Measurements from ENCODE around the gene RAPGEF1. TPM values are rescaled to one million over a fixed set of nuclear protein-coding genes. Genes with fewer than 3 reads are reported as not detected.
A peak's percentile ranks its signal among the peaks of the same experiment; 100 is the strongest.

RAPGEF1 gene
- total and polyA plus RNA-seq, 9 donors: 17.0 to 64.4 (median 36.4) TPM

DNA sequence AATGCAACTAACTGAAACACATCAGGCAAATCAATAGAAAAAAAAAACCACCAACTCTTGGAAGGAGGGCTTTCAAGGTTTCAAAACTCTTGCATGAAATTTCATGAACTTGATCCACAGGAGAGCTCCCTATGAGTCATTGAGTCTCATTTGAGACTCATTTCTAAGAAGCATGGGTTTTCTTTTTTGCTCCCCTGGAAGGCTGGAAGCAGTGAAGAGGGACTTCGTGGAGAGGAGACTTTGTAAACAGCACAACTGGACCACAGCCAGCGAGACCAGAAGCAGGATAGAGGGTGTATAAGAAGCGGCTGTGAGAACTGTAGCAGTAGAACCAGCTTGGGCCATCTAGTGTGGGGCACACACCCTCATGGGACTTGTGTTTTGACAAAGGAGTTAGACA, 41.2 kb upstream of the RAPGEF1 start:
- Histone ChIP-seq H3K4me3 (no peak overlapping the region), H3K27ac (no peak overlapping the region), H3K4me1 (ENCODE audit: insufficient read depth) (no peaks in the 10 kb centered on the region), H3K36me3 (no peaks in the 10 kb centered on the region), H3K9me3 (no peaks in the 10 kb centered on the region), H3K27me3 (no peaks in the 10 kb centered on the region)
- 32 to 58% (median 47%) methylated on average over 3 of the region's 3 CpGs for WGBS, 3 donors
- DNase-seq: no peak
- TF ChIP-seq CTCF (IDR thresholded peaks at IDR 0.05): no peak
- no peak for TF ChIP-seq POLR2A (IDR thresholded peaks at IDR 0.05)
- no peak for TF ChIP-seq EP300 (IDR thresholded peaks at IDR 0.05)
- intact Hi-C loops (cut with DNase I): no loop called here

DNA sequence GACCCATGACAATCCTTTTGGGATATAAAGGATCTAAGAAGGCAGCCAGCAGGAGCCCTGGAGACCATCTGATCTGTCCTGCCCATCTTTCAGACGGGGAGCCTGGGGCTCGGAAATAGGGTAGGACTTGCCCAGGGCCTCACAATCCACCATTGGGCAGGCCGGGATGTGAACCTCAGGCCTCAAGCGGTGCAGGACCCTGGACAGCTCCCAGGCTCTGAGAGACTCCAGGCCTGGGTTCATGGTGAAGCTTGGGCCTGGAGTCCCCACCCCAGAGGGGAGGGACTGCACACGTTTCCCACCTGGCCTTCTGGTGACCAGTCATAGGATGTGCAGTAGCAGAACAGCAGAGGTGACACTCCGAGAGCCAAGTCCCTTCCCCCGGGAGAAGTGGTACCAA, 36.6 kb upstream of the RAPGEF1 start:
- no peaks in the 10 kb centered on the region for H3K27me3 ChIP-seq

DNA sequence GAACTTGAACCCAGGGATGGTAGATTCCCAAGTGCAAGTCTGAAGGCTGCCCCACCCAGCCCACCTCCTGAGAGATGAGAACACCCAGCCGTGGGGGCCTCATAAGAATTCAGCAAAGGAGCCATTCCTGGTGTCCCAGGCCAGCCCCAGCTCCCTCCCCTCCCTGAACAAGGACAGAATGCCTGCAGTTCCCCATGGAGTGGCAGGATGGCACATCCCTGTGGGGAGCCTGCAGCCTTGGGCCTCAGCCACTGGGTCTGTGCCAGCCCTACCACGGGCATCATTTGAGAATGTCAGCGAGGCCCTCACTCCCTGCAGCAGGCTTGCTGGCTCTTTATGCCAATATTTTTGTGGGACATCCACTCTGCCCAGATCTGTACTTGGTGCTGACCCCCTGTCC, 36.2 kb upstream of the RAPGEF1 start:
- no peaks in the 10 kb centered on the region for H3K27me3 ChIP-seq
- TF ChIP-seq POLR2A (IDR thresholded peaks at IDR 0.05) (no peak), EP300 (IDR thresholded peaks at IDR 0.05) (no peak), CTCF (IDR thresholded peaks at IDR 0.05) (no peak)
- 29 to 38% (median 37%) methylated on average over 3 of the region's 3 CpGs for WGBS, 3 donors
- H3K36me3 ChIP-seq: no peaks in the 10 kb centered on the region
- H3K9me3 ChIP-seq: no peaks in the 10 kb centered on the region
- H3K4me3 ChIP-seq: no peak overlapping the region
- DNase-seq: no peak
- intact Hi-C loops (cut with DNase I): no loop called here
- H3K4me1 ChIP-seq (ENCODE audit: insufficient read depth): no peaks in the 10 kb centered on the region
- no peak overlapping the region for H3K27ac ChIP-seq

More for the DNA sequence above, 36.6 kb upstream of the RAPGEF1 start:
- 4 to 13% (median 9%) methylated on average over 6 to 7 of the region's 7 CpGs for WGBS, 3 donors
- TF ChIP-seq CTCF (IDR thresholded peaks at IDR 0.05) (no peak), POLR2A (IDR thresholded peaks at IDR 0.05) (no peak), EP300 (IDR thresholded peaks at IDR 0.05) (no peak)
- Histone ChIP-seq H3K4me3 (no peak overlapping the region), H3K36me3 (no peaks in the 10 kb centered on the region), H3K4me1 (ENCODE audit: insufficient read depth) (no peaks in the 10 kb centered on the region), H3K9me3 (no peaks in the 10 kb centered on the region), H3K27ac (no peak overlapping the region)
- intact Hi-C loops (cut with DNase I): no loop called here
- peak in 1 of 5 donors; percentile 45 for DNase-seq

GRCh38 chr9:131774636-131775035, 34.8 kb upstream of the RAPGEF1 start:
- intact Hi-C loops (cut with DNase I): no loop called here
- Histone ChIP-seq H3K27me3 (no peaks in the 10 kb centered on the region), H3K9me3 (no peaks in the 10 kb centered on the region), H3K36me3 (no peaks in the 10 kb centered on the region), H3K4me1 (ENCODE audit: insufficient read depth) (no peaks in the 10 kb centered on the region), H3K27ac (no peak overlapping the region), H3K4me3 (no peak overlapping the region)
- 79 to 93% (median 84%) methylated on average over 6 of the region's 6 CpGs for WGBS, 3 donors
- TF ChIP-seq CTCF (IDR thresholded peaks at IDR 0.05) (no peak), EP300 (IDR thresholded peaks at IDR 0.05) (no peak), POLR2A (IDR thresholded peaks at IDR 0.05) (no peak)
- DNase-seq: no peak

All from ovary (tissue), 9 donors.